Measurements from ENCODE around the gene GPRC5B. TPM values are rescaled to one million over a fixed set of nuclear protein-coding genes. Genes with fewer than 3 reads are reported as not detected.

The GPRC5B gene
- total and polyA plus RNA-seq, 2 of the 8 experiments (the other 6 are each of a cell fraction or from before 2014, with no cell fraction given): 106 to 160 TPM

- TF ChIP-seq, protein P1, sequence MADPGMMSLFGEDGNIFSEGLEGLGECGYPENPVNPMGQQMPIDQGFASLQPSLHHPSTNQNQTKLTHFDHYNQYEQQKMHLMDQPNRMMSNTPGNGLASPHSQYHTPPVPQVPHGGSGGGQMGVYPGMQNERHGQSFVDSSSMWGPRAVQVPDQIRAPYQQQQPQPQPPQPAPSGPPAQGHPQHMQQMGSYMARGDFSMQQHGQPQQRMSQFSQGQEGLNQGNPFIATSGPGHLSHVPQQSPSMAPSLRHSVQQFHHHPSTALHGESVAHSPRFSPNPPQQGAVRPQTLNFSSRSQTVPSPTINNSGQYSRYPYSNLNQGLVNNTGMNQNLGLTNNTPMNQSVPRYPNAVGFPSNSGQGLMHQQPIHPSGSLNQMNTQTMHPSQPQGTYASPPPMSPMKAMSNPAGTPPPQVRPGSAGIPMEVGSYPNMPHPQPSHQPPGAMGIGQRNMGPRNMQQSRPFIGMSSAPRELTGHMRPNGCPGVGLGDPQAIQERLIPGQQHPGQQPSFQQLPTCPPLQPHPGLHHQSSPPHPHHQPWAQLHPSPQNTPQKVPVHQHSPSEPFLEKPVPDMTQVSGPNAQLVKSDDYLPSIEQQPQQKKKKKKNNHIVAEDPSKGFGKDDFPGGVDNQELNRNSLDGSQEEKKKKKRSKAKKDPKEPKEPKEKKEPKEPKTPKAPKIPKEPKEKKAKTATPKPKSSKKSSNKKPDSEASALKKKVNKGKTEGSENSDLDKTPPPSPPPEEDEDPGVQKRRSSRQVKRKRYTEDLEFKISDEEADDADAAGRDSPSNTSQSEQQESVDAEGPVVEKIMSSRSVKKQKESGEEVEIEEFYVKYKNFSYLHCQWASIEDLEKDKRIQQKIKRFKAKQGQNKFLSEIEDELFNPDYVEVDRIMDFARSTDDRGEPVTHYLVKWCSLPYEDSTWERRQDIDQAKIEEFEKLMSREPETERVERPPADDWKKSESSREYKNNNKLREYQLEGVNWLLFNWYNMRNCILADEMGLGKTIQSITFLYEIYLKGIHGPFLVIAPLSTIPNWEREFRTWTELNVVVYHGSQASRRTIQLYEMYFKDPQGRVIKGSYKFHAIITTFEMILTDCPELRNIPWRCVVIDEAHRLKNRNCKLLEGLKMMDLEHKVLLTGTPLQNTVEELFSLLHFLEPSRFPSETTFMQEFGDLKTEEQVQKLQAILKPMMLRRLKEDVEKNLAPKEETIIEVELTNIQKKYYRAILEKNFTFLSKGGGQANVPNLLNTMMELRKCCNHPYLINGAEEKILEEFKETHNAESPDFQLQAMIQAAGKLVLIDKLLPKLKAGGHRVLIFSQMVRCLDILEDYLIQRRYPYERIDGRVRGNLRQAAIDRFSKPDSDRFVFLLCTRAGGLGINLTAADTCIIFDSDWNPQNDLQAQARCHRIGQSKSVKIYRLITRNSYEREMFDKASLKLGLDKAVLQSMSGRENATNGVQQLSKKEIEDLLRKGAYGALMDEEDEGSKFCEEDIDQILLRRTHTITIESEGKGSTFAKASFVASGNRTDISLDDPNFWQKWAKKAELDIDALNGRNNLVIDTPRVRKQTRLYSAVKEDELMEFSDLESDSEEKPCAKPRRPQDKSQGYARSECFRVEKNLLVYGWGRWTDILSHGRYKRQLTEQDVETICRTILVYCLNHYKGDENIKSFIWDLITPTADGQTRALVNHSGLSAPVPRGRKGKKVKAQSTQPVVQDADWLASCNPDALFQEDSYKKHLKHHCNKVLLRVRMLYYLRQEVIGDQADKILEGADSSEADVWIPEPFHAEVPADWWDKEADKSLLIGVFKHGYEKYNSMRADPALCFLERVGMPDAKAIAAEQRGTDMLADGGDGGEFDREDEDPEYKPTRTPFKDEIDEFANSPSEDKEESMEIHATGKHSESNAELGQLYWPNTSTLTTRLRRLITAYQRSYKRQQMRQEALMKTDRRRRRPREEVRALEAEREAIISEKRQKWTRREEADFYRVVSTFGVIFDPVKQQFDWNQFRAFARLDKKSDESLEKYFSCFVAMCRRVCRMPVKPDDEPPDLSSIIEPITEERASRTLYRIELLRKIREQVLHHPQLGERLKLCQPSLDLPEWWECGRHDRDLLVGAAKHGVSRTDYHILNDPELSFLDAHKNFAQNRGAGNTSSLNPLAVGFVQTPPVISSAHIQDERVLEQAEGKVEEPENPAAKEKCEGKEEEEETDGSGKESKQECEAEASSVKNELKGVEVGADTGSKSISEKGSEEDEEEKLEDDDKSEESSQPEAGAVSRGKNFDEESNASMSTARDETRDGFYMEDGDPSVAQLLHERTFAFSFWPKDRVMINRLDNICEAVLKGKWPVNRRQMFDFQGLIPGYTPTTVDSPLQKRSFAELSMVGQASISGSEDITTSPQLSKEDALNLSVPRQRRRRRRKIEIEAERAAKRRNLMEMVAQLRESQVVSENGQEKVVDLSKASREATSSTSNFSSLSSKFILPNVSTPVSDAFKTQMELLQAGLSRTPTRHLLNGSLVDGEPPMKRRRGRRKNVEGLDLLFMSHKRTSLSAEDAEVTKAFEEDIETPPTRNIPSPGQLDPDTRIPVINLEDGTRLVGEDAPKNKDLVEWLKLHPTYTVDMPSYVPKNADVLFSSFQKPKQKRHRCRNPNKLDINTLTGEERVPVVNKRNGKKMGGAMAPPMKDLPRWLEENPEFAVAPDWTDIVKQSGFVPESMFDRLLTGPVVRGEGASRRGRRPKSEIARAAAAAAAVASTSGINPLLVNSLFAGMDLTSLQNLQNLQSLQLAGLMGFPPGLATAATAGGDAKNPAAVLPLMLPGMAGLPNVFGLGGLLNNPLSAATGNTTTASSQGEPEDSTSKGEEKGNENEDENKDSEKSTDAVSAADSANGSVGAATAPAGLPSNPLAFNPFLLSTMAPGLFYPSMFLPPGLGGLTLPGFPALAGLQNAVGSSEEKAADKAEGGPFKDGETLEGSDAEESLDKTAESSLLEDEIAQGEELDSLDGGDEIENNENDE (IDR thresholded peaks at IDR 0.05; ENCODE audit: insufficient replicate concordance, low read length): no peak
- TF ChIP-seq CBX5 (IDR thresholded peaks at IDR 0.05; ENCODE audit: low read depth, low read length) (no peak), RFX5 (IDR thresholded peaks at IDR 0.05; ENCODE audit: borderline replicate concordance, low read depth, low read length) (no peak), NRF1 (IDR thresholded peaks at IDR 0.05; ENCODE audit: low read depth, low read length) (no peak), FOSL1 (IDR thresholded peaks at IDR 0.05; ENCODE audit: insufficient read depth, low read depth, low read length) (no peak), SIX5 (IDR thresholded peaks at IDR 0.05; ENCODE audit: low read depth, low read length) (no peak), EZH2 (IDR thresholded peaks at IDR 0.05; ENCODE audit: low read depth, low read length, severe bottlenecking) (no peak)
These were observed 39.6 kb downstream of the GPRC5B start (continued) for GRCh38 chr16:19844945-19845641.
